Keratinocyte (primary cell): ENCODE data around the gene NAIF1. TPM values are rescaled to one million over a fixed set of nuclear protein-coding genes. Genes with fewer than 3 reads are reported as not detected.

Experiments
- DNase-seq: peaks from one replicate; pipeline ENCODE4 v3.0.0-alpha.2; 2011; ENCODE audit warnings: low read depth, missing footprints, low spot score
- FAIRE-seq: peaks from 2 replicates; lab custom pipeline; 2011; peaks lifted over from hg19 to GRCh38; lab: Jason Lieb, UNC
- H2AFZ ChIP-seq: 2 replicates; pipeline ENCODE4 v1.6.0; 2012; ENCODE audit warnings: low read length, control low read depth, inconsistent platforms; ENCODE audit not compliant: control insufficient read depth
- H3K27ac ChIP-seq: 2 replicates; pipeline ENCODE4 v1.5.1; 2011; ENCODE audit warnings: low read length; ENCODE audit not compliant: control insufficient read depth, insufficient read depth
- H3K27me3 ChIP-seq: 3 replicates; pipeline ENCODE4 v1.6.0; 2011; ENCODE audit warnings: low read length; ENCODE audit not compliant: control insufficient read depth, insufficient read depth; ENCODE audit errors: extremely low read depth
- H3K36me3 ChIP-seq, 2 experiments: 2 replicates in 1 of 2; 3 replicates in 1 of 2; pipeline ENCODE4 v1.5.1; 2011; ENCODE audit warnings: low read length in 2 of 2, mild to moderate bottlenecking in 1 of 2; ENCODE audit not compliant: control insufficient read depth in 2 of 2, insufficient read depth in 2 of 2; ENCODE audit errors: extremely low read depth in 1 of 2
- H3K4me1 ChIP-seq: 3 replicates; pipeline ENCODE4 v1.5.1; 2011; ENCODE audit warnings: low read length; ENCODE audit not compliant: control insufficient read depth, insufficient read depth; ENCODE audit errors: extremely low read depth
- H3K4me2 ChIP-seq: 3 replicates; pipeline ENCODE4 v1.6.0; 2011; ENCODE audit warnings: low read depth, low read length; ENCODE audit not compliant: control insufficient read depth, insufficient read depth; ENCODE audit errors: extremely low read depth
- H3K4me3 ChIP-seq, 3 experiments: fragments of 200-600 bp in 1 of 3; sonication (generic) in 1 of 3; 2 replicates in 2 of 3; 3 replicates in 1 of 3; pipeline ENCODE4 v1.5.1; 2011 to 2016; ENCODE audit warnings: low read length in 3 of 3, mild to moderate bottlenecking in 3 of 3, control low read depth in 2 of 3, inconsistent platforms in 1 of 3, low read depth in 1 of 3, mixed read lengths in 1 of 3, mixed run types in 1 of 3, moderate library complexity in 1 of 3; ENCODE audit not compliant: control insufficient read depth in 2 of 3, insufficient read depth in 2 of 3; ENCODE audit errors: extremely low read depth in 1 of 3
- H3K79me2 ChIP-seq: 2 replicates; pipeline ENCODE4 v1.6.0; 2012; ENCODE audit warnings: low read length; ENCODE audit not compliant: control insufficient read depth, insufficient read depth
- H3K9ac ChIP-seq: 3 replicates; pipeline ENCODE4 v1.6.0; 2011; ENCODE audit warnings: low read length; ENCODE audit not compliant: control insufficient read depth, insufficient read depth; ENCODE audit errors: extremely low read depth
- H3K9me1 ChIP-seq: 3 replicates; pipeline ENCODE4 v1.6.0; 2011; ENCODE audit warnings: low read length; ENCODE audit not compliant: control insufficient read depth, insufficient read depth; ENCODE audit errors: extremely low read depth
- H3K9me3 ChIP-seq: 2 replicates; pipeline ENCODE4 v1.5.1; 2012; ENCODE audit warnings: low read depth, low read length; ENCODE audit not compliant: control insufficient read depth
- H4K20me1 ChIP-seq: 3 replicates; pipeline ENCODE4 v1.6.0; 2011; ENCODE audit warnings: low read length; ENCODE audit not compliant: control insufficient read depth, insufficient read depth; ENCODE audit errors: extremely low read depth
- EZH2 ChIP-seq: IDR thresholded peaks from one replicate; pipeline ENCODE4 v1.6.1; 2012; ENCODE audit warnings: inconsistent platforms, mild to moderate bottlenecking, low read length, moderate library complexity
- dilution Hi-C: fragments of 300-500 bp; cut with MboI; formaldehyde crosslinking; loops from one replicate; pipeline ENCODE4 v1.7.0; 2020; ENCODE audit warnings: low sequenced_read_pairs; ENCODE audit not compliant: extremely low pct_ligation_motif_present
- polyA plus RNA-seq, 5 experiments: library from polyadenylated mRNA; depleted of rRNA in 3 of 5; stranded (reverse) in 3 of 5; stranded (forward) in 1 of 5; unstranded in 1 of 5; fragments of >200 nt; gene quantifications; 1 replicate in 1 of 5; 2 replicates in 3 of 5; 3 replicates in 1 of 5; pipeline versions ENCODE4 v1.2.1 to v1.2.3, GENCODE V29; 2011 to 2012; ENCODE audit warnings: missing spikeins in 2 of 5, low read depth in 1 of 5, low replicate concordance in 1 of 5
- TF ChIP-seq, protein P1 (sequence below), 3 experiments: IDR thresholded peaks in 1 of 3; conservative IDR thresholded peaks in 1 of 3; optimal IDR thresholded peaks in 1 of 3; 2 replicates in 2 of 3; 3 replicates in 1 of 3; pipeline versions ENCODE3 to v1.5.1; 2011; ENCODE audit warnings: low read length in 3 of 3, mild to moderate bottlenecking in 3 of 3, moderate library complexity in 2 of 3, control low read depth in 1 of 3, inconsistent platforms in 1 of 3; ENCODE audit not compliant: insufficient read depth in 2 of 3; ENCODE audit errors: extremely low read depth in 1 of 3

The NAIF1 gene
- polyA plus RNA-seq, 1 donor (not counting 4 experiments of a cell fraction or from before 2014, with no cell fraction given): 6.3 TPM

- H3K36me3 ChIP-seq: peaks cover 0 to 2% of the 10 kb centered on the region in 2 experiments
- no peak overlapping the region for H3K9ac ChIP-seq
- DNase-seq: no peak
- no peak overlapping the region for H3K27ac ChIP-seq
- no peak overlapping the region for H3K4me3 ChIP-seq
- H3K27me3 ChIP-seq: no peaks in the 10 kb centered on the region
- FAIRE-seq: no peak
- peaks cover 5% of the 10 kb centered on the region for H3K79me2 ChIP-seq
- H4K20me1 ChIP-seq: peaks cover 5% of the 10 kb centered on the region
- dilution Hi-C loops: no loop called here
- no peaks in the 10 kb centered on the region for H3K9me3 ChIP-seq
- peaks cover 16% of the 10 kb centered on the region for H3K4me1 ChIP-seq
- no peak for TF ChIP-seq EZH2
- TF ChIP-seq, protein P1, sequence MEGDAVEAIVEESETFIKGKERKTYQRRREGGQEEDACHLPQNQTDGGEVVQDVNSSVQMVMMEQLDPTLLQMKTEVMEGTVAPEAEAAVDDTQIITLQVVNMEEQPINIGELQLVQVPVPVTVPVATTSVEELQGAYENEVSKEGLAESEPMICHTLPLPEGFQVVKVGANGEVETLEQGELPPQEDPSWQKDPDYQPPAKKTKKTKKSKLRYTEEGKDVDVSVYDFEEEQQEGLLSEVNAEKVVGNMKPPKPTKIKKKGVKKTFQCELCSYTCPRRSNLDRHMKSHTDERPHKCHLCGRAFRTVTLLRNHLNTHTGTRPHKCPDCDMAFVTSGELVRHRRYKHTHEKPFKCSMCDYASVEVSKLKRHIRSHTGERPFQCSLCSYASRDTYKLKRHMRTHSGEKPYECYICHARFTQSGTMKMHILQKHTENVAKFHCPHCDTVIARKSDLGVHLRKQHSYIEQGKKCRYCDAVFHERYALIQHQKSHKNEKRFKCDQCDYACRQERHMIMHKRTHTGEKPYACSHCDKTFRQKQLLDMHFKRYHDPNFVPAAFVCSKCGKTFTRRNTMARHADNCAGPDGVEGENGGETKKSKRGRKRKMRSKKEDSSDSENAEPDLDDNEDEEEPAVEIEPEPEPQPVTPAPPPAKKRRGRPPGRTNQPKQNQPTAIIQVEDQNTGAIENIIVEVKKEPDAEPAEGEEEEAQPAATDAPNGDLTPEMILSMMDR (optimal IDR thresholded peaks at IDR 0.05 in 1 of 3, IDR thresholded peaks at IDR 0.05 in 1 of 3, conservative IDR thresholded peaks at IDR 0.05 in 1 of 3; ENCODE audit: extremely low read depth in 1 of 3, insufficient read depth in 2 of 3, low read length in 3 of 3): no peak
- H2AFZ ChIP-seq: no peak overlapping the region
- no peaks in the 10 kb centered on the region for H3K9me1 ChIP-seq
- no peak overlapping the region for H3K4me2 ChIP-seq
Measured at GRCh38 chr9:128091571-128091970, 24.5 kb upstream of the NAIF1 start.

DNA sequence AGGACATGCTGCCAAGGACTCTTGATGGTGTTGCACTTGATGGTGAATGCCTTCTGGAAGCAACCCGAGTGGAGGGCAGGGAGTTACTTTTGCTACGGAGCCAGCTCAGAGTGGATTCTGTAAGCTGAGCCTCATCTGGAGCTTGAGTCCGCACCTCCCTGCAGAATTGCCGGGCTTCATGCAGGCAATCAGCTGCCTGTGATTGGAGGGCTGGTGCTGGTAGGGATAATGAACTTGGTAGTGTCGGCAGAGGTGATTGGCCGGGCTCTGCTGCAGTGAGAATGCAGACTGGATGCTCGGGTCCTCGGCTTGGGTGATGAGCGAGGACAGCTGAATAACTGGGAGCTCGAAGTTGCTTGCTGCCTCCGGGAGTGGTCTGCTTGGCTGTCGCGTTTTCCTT lies 24.0 kb upstream of the NAIF1 start:
- DNase-seq (no peak), FAIRE-seq (no peak)
- Histone ChIP-seq H3K4me2 (no peak overlapping the region), H3K27me3 (no peaks in the 10 kb centered on the region), H3K4me3 (no peak overlapping the region), H3K27ac (no peak overlapping the region), H4K20me1 (peaks cover 5% of the 10 kb centered on the region), H3K9ac (no peak overlapping the region), H3K9me1 (no peaks in the 10 kb centered on the region), H2AFZ (no peak overlapping the region), H3K4me1 (peaks cover 16% of the 10 kb centered on the region), H3K9me3 (no peaks in the 10 kb centered on the region), H3K36me3 (peaks cover 0 to 2% of the 10 kb centered on the region in 2 experiments), H3K79me2 (peaks cover 4% of the 10 kb centered on the region)
- TF ChIP-seq, protein P1 (optimal IDR thresholded peaks at IDR 0.05 in 1 of 3, IDR thresholded peaks at IDR 0.05 in 1 of 3, conservative IDR thresholded peaks at IDR 0.05 in 1 of 3; ENCODE audit: extremely low read depth in 1 of 3, insufficient read depth in 2 of 3, low read length in 3 of 3): no peak
- TF ChIP-seq EZH2: no peak
- dilution Hi-C loops: no loop called here
